ENCODE results near the gene KARS1.
"Not testable (repeated sequence)": the region's sequence is repeated elsewhere in the genome, so short reads cannot be mapped to it uniquely, and the experiment has no call there.

Gene KARS1

GRCh38 chr16:75624921-75625334, 22.5 kb downstream of the KARS1 start:
- no peak for DNase-seq (ENCODE audit: low read depth, low spot score)

- DNase-seq (ENCODE audit: low read depth, low spot score) = peak; percentile 91
Observed at GRCh38 chr16:75622761-75623605, 24.5 kb downstream of the KARS1 start, which contains the start of gene ADAT1. Gene ADAT1 (minus strand): TSS chr16:75623281. CDS start chr16:75620799, 2,482 bp downstream.

GRCh38 chr16:75621170-75621477, 26.3 kb downstream of the KARS1 start:
- no peak for DNase-seq (ENCODE audit: low read depth, low spot score)

- no peak for DNase-seq (ENCODE audit: low read depth, low spot score)
Observed at GRCh38 chr16:75620326-75621169, 26.9 kb downstream of the KARS1 start.

GRCh38 chr16:75618780-75619179, 28.7 kb downstream of the KARS1 start:
- DNase-seq (ENCODE audit: low read depth, low spot score) = no peak

GRCh38 chr16:75617121-75617520, 30.3 kb downstream of the KARS1 start:
- DNase-seq (ENCODE audit: low read depth, low spot score) = no peak

GRCh38 chr16:75616521-75617010, 30.9 kb downstream of the KARS1 start:
- DNase-seq (ENCODE audit: low read depth, low spot score) = no peak

- DNase-seq (ENCODE audit: low read depth, low spot score) = no peak
Observed at GRCh38 chr16:75615619-75616018, 31.8 kb downstream of the KARS1 start.

- no peak for DNase-seq (ENCODE audit: low read depth, low spot score)
Observed at GRCh38 chr16:75614066-75614897, 33.2 kb downstream of the KARS1 start.

GRCh38 chr16:75606507-75606906, 41.0 kb downstream of the KARS1 start:
- DNase-seq (ENCODE audit: low read depth, low spot score) = no peak

- DNase-seq (ENCODE audit: low read depth, low spot score) = no peak
Observed at GRCh38 chr16:75603241-75603640, 44.2 kb downstream of the KARS1 start.

GRCh38 chr16:75599452-75600277, 47.8 kb downstream of the KARS1 start:
- DNase-seq (ENCODE audit: low read depth, low spot score) = no peak

GRCh38 chr16:75593825-75594820, 53.3 kb downstream of the KARS1 start:
- DNase-seq (ENCODE audit: low read depth, low spot score) = peak; percentile 84

- no peak for DNase-seq (ENCODE audit: low read depth, low spot score)
Observed at GRCh38 chr16:75593308-75593707, 54.2 kb downstream of the KARS1 start.

GRCh38 chr16:75591927-75592326, 55.5 kb downstream of the KARS1 start:
- DNase-seq (ENCODE audit: low read depth, low spot score) = not testable (repeated sequence)

- no peak for DNase-seq (ENCODE audit: low read depth, low spot score)
Observed at GRCh38 chr16:75590920-75591843, 56.3 kb downstream of the KARS1 start.

GRCh38 chr16:75589306-75589705, 58.2 kb downstream of the KARS1 start:
- no peak for DNase-seq (ENCODE audit: low read depth, low spot score)

- no peak for DNase-seq (ENCODE audit: low read depth, low spot score)
Observed at GRCh38 chr16:75588716-75589115, 58.7 kb downstream of the KARS1 start.

Measured in iPS DF 19.7 (cell line).